ENCODE data around the gene PROZ.

The PROZ gene

DNA sequence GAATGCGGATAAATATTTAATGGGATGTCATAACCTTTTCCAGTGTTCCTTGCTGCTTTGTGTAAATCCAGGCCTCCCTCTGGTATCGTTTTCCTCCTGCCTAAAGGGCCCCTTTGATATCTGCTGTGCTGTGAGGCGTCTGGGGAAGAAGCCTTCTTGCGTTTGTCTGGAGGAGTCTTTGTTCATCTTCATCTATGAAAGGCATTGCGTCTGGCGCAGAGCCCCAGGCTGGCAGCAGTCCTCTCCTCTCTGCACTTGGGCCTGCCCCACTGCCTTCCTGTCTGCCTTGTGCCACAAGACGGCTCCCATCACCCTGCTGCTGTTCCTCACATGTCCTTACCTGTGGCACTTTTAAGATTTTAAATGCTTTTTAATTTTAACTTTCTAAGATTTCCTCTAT is 9.8 kb downstream of the PROZ start:
- H3K4me3 ChIP-seq (ENCODE audit: low read depth, low read length): no peak overlapping the region
- in situ Hi-C loops (cut with HindIII; ENCODE audit: low sequenced_read_pairs): no loop called here
- TF ChIP-seq CTCF (IDR thresholded peaks at IDR 0.05; ENCODE audit: low read depth, low read length): no peak
- no peak for DNase-seq (ENCODE audit: low read depth, low spot score)

GRCh38 chr13:113169277-113170272 is 11.1 kb downstream of the PROZ start:
- in situ Hi-C loops (cut with HindIII; ENCODE audit: low sequenced_read_pairs): no loop called here

GRCh38 chr13:113170511-113170910 is 12.1 kb downstream of the PROZ start:
- no peak overlapping the region for H3K4me3 ChIP-seq (ENCODE audit: low read depth, low read length)
- in situ Hi-C loops (cut with HindIII; ENCODE audit: low sequenced_read_pairs): no loop called here
- no peak for TF ChIP-seq CTCF (IDR thresholded peaks at IDR 0.05; ENCODE audit: low read depth, low read length)
- no peak for DNase-seq (ENCODE audit: low read depth, low spot score)

More at GRCh38 chr13:113169277-113170272, 11.1 kb downstream of the PROZ start:
- H3K4me3 ChIP-seq (ENCODE audit: low read depth, low read length): no peak overlapping the region
- TF ChIP-seq CTCF (IDR thresholded peaks at IDR 0.05; ENCODE audit: low read depth, low read length): no peak
- no peak for DNase-seq (ENCODE audit: low read depth, low spot score)

- no peak for DNase-seq (ENCODE audit: low read depth, low spot score)
- in situ Hi-C loops (cut with HindIII; ENCODE audit: low sequenced_read_pairs): no loop called here
- no peak for TF ChIP-seq CTCF (IDR thresholded peaks at IDR 0.05; ENCODE audit: low read depth, low read length)
- no peak overlapping the region for H3K4me3 ChIP-seq (ENCODE audit: low read depth, low read length)
Measured at GRCh38 chr13:113171250-113172125, 13.0 kb downstream of the PROZ start.

- H3K4me3 ChIP-seq (ENCODE audit: low read depth, low read length): no peak overlapping the region
- DNase-seq (ENCODE audit: low read depth, low spot score): no peak
- in situ Hi-C loops (cut with HindIII; ENCODE audit: low sequenced_read_pairs): no loop called here
- TF ChIP-seq CTCF (IDR thresholded peaks at IDR 0.05; ENCODE audit: low read depth, low read length): no peak
Measured at GRCh38 chr13:113172419-113172926, 14.0 kb downstream of the PROZ start.

- no peak for TF ChIP-seq CTCF (IDR thresholded peaks at IDR 0.05; ENCODE audit: low read depth, low read length)
- in situ Hi-C loops (cut with HindIII; ENCODE audit: low sequenced_read_pairs): no loop called here
- no peak for DNase-seq (ENCODE audit: low read depth, low spot score)
- H3K4me3 ChIP-seq (ENCODE audit: low read depth, low read length): no peak overlapping the region
Measured at GRCh38 chr13:113176280-113176679, 17.8 kb downstream of the PROZ start.

Data from astrocyte of the spinal cord (primary cell).